Peyer's patch (tissue), 4 donors: Measurements from ENCODE around the gene ZER1.

Experiments used
- POLR2A ChIP-seq, 2 donors: fragments of 450-650 bp; IDR thresholded peaks; one replicate each; pipeline ENCODE4 v1.5.1; 2017; ENCODE audit warnings: antibody characterized with exemption in 2 of 2, mild to moderate bottlenecking in 2 of 2, moderate library complexity in 2 of 2
- TF ChIP-seq, protein P1 (sequence below), 6 experiments: fragments of 450-650 bp in 4 of 6; fragments of 200-600 bp in 2 of 6; sonication (generic) in 1 of 6; IDR thresholded peaks; one replicate each; pipeline ENCODE4 v1.5.1; 2017 to 2019; ENCODE audit warnings: antibody characterized with exemption in 6 of 6, mild to moderate bottlenecking in 3 of 6, moderate library complexity in 1 of 6

DNA sequence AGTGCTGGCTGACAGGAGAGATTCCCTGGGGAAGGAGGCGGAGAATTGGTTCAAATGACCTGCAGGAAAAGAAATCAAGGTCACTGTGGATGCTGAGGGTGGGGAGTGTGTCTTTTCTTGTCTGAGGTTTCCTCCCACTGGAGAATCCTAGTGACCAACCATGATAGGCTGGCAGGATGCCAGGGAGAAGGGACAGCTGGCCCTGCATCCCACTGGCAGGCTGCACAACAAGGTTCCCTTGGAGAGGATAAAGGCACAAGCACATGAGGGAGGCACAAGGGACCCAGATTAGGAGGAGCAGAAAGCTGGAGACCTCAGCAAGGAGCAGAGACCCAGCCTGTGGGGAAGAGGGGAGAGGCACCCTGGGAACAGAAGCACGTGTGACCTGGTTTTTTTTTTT lies 36.4 kb downstream of the ZER1 start:
- TF ChIP-seq, protein P1, sequence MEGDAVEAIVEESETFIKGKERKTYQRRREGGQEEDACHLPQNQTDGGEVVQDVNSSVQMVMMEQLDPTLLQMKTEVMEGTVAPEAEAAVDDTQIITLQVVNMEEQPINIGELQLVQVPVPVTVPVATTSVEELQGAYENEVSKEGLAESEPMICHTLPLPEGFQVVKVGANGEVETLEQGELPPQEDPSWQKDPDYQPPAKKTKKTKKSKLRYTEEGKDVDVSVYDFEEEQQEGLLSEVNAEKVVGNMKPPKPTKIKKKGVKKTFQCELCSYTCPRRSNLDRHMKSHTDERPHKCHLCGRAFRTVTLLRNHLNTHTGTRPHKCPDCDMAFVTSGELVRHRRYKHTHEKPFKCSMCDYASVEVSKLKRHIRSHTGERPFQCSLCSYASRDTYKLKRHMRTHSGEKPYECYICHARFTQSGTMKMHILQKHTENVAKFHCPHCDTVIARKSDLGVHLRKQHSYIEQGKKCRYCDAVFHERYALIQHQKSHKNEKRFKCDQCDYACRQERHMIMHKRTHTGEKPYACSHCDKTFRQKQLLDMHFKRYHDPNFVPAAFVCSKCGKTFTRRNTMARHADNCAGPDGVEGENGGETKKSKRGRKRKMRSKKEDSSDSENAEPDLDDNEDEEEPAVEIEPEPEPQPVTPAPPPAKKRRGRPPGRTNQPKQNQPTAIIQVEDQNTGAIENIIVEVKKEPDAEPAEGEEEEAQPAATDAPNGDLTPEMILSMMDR (IDR thresholded peaks at IDR 0.05): no peak
- no peak for TF ChIP-seq POLR2A (IDR thresholded peaks at IDR 0.05)
